ENCODE measurements around the gene TBCC. TPM values are rescaled to one million over a fixed set of nuclear protein-coding genes. Genes with fewer than 3 reads are reported as not detected.

TBCC gene
- total and polyA plus RNA-seq, 2 of the 13 experiments (the other 11 are each of a cell fraction or from before 2014, with no cell fraction given) = 14.8 to 36.1 TPM

DNA sequence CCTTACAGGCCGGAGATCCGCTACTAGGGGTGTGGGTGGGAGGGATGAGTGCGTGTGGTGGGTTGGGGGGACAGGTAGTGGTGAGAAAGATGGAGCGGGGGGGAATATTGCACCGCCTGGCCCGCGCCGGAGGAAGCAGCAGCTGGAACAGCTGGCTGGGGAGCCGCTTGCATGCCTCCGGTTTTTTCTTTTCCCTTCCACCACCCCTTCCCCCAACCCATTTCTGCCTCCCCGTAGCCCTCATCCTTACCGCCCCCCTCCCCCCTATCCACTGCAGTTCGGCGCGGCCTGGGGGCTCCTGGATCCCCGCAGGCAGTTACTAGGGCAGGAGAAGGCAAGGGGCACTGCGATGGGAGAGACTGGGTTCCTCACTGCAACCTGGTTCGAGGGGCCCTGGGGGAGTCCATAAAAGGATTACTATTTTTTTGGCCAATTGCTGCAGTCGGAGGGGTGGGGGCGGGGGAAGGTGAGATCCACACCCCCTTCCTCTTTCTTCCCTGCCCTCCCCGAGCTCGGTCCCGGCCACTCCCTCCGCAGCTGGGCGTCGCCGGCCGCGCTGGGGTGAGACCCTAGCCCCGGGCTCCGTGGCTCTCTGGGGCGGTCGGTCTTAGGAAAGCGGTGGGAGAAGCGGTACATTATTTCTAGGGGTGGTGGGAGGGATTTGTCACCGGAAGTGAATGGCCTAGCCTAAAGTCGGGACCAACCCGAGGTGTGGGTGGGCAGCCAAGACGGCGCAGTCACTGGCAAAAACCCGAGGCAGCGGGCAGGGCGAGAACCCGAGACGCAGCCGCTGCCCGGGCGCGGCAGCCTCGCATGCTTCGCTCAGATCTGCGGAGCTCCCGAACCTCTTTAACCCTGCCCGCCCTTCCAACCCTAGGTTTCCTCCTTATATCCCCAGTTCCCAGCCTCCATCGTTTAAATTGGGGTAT, 824 bp upstream of the TBCC start (continued):
- peak; percentile 80 for TF ChIP-seq HDAC2 (CRISPR knock-in tag; IDR thresholded peaks at IDR 0.05)
- TF ChIP-seq FOSL2 (CRISPR knock-in tag; IDR thresholded peaks at IDR 0.05) = peak; percentile 61
- TF ChIP-seq, protein P1, sequence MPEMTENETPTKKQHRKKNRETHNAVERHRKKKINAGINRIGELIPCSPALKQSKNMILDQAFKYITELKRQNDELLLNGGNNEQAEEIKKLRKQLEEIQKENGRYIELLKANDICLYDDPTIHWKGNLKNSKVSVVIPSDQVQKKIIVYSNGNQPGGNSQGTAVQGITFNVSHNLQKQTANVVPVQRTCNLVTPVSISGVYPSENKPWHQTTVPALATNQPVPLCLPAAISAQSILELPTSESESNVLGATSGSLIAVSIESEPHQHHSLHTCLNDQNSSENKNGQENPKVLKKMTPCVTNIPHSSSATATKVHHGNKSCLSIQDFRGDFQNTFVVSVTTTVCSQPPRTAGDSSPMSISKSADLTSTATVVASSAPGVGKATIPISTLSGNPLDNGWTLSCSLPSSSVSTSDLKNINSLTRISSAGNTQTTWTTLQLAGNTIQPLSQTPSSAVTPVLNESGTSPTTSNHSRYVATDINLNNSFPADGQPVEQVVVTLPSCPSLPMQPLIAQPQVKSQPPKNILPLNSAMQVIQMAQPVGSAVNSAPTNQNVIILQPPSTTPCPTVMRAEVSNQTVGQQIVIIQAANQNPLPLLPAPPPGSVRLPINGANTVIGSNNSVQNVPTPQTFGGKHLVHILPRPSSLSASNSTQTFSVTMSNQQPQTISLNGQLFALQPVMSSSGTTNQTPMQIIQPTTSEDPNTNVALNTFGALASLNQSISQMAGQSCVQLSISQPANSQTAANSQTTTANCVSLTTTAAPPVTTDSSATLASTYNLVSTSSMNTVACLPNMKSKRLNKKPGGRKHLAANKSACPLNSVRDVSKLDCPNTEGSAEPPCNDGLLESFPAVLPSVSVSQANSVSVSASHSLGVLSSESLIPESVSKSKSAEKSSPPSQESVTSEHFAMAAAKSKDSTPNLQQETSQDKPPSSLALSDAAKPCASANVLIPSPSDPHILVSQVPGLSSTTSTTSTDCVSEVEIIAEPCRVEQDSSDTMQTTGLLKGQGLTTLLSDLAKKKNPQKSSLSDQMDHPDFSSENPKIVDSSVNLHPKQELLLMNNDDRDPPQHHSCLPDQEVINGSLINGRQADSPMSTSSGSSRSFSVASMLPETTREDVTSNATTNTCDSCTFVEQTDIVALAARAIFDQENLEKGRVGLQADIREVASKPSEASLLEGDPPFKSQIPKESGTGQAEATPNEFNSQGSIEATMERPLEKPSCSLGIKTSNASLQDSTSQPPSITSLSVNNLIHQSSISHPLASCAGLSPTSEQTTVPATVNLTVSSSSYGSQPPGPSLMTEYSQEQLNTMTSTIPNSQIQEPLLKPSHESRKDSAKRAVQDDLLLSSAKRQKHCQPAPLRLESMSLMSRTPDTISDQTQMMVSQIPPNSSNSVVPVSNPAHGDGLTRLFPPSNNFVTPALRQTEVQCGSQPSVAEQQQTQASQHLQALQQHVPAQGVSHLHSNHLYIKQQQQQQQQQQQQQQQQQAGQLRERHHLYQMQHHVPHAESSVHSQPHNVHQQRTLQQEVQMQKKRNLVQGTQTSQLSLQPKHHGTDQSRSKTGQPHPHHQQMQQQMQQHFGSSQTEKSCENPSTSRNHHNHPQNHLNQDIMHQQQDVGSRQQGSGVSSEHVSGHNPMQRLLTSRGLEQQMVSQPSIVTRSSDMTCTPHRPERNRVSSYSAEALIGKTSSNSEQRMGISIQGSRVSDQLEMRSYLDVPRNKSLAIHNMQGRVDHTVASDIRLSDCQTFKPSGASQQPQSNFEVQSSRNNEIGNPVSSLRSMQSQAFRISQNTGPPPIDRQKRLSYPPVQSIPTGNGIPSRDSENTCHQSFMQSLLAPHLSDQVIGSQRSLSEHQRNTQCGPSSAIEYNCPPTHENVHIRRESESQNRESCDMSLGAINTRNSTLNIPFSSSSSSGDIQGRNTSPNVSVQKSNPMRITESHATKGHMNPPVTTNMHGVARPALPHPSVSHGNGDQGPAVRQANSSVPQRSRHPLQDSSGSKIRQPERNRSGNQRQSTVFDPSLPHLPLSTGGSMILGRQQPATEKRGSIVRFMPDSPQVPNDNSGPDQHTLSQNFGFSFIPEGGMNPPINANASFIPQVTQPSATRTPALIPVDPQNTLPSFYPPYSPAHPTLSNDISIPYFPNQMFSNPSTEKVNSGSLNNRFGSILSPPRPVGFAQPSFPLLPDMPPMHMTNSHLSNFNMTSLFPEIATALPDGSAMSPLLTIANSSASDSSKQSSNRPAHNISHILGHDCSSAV (CRISPR knock-in tag; IDR thresholded peaks at IDR 0.05; ENCODE audit: borderline replicate concordance) = peak; percentile 76; the same call in 1 of the 2 replicates
- TF ChIP-seq ETV6 (CRISPR knock-in tag; conservative IDR thresholded peaks at IDR 0.05) = 0 out of 2 replicates have a peak, but pooled peaks have one; percentile 16
- peak; percentile 33; the same call in 1 of the 2 replicates for TF ChIP-seq ESRRA (CRISPR knock-in tag; IDR thresholded peaks at IDR 0.05; ENCODE audit: low read depth)
- TF ChIP-seq SAFB2 (CRISPR knock-in tag; IDR thresholded peaks at IDR 0.05; ENCODE audit: borderline replicate concordance, low read depth) = peak; percentile 34; the same call in 1 of the 2 replicates
- TF ChIP-seq, protein P2, sequence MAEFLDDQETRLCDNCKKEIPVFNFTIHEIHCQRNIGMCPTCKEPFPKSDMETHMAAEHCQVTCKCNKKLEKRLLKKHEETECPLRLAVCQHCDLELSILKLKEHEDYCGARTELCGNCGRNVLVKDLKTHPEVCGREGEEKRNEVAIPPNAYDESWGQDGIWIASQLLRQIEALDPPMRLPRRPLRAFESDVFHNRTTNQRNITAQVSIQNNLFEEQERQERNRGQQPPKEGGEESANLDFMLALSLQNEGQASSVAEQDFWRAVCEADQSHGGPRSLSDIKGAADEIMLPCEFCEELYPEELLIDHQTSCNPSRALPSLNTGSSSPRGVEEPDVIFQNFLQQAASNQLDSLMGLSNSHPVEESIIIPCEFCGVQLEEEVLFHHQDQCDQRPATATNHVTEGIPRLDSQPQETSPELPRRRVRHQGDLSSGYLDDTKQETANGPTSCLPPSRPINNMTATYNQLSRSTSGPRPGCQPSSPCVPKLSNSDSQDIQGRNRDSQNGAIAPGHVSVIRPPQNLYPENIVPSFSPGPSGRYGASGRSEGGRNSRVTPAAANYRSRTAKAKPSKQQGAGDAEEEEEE (CRISPR knock-in tag; IDR thresholded peaks at IDR 0.05; ENCODE audit: borderline replicate concordance) = peak; percentile 43; the same call in 1 of the 2 replicates
- TF ChIP-seq, protein P3, sequence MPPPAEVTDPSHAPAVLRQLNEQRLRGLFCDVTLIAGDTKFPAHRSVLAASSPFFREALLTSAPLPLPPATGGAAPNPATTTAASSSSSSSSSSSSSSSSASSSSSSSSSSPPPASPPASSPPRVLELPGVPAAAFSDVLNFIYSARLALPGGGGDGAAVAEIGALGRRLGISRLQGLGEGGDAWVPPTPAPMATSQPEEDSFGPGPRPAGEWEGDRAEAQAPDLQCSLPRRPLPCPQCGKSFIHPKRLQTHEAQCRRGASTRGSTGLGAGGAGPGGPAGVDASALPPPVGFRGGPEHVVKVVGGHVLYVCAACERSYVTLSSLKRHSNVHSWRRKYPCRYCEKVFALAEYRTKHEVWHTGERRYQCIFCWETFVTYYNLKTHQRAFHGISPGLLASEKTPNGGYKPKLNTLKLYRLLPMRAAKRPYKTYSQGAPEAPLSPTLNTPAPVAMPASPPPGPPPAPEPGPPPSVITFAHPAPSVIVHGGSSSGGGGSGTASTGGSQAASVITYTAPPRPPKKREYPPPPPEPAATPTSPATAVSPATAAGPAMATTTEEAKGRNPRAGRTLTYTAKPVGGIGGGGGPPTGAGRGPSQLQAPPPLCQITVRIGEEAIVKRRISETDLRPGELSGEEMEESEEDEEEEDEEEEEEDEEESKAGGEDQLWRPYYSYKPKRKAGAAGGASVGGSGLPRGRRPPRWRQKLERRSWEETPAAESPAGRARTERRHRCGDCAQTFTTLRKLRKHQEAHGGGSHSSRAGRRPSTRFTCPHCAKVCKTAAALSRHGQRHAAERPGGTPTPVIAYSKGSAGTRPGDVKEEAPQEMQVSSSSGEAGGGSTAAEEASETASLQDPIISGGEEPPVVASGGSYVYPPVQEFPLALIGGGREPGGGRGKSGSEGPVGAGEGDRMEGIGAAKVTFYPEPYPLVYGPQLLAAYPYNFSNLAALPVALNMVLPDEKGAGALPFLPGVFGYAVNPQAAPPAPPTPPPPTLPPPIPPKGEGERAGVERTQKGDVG (CRISPR knock-in tag; IDR thresholded peaks at IDR 0.05; ENCODE audit: borderline replicate concordance) = peak; percentile 13; the same call in 1 of the 2 replicates
- TF ChIP-seq ZNF777 (CRISPR knock-in tag; IDR thresholded peaks at IDR 0.05) = no peak; the same call in 1 of the 2 replicates
- TF ChIP-seq, protein P4, sequence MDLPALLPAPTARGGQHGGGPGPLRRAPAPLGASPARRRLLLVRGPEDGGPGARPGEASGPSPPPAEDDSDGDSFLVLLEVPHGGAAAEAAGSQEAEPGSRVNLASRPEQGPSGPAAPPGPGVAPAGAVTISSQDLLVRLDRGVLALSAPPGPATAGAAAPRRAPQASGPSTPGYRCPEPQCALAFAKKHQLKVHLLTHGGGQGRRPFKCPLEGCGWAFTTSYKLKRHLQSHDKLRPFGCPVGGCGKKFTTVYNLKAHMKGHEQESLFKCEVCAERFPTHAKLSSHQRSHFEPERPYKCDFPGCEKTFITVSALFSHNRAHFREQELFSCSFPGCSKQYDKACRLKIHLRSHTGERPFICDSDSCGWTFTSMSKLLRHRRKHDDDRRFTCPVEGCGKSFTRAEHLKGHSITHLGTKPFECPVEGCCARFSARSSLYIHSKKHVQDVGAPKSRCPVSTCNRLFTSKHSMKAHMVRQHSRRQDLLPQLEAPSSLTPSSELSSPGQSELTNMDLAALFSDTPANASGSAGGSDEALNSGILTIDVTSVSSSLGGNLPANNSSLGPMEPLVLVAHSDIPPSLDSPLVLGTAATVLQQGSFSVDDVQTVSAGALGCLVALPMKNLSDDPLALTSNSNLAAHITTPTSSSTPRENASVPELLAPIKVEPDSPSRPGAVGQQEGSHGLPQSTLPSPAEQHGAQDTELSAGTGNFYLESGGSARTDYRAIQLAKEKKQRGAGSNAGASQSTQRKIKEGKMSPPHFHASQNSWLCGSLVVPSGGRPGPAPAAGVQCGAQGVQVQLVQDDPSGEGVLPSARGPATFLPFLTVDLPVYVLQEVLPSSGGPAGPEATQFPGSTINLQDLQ (CRISPR knock-in tag; IDR thresholded peaks at IDR 0.05) = peak; percentile 78; the same call in 1 of the 2 replicates
